GM23338 (cell line): ENCODE measurements around the gene APOL3. TPM values are rescaled to one million over a fixed set of nuclear protein-coding genes. Genes with fewer than 3 reads are reported as not detected.

Source experiments
- CREB1 ChIP-seq: fragments of 250-450 bp; sonication (Bioruptor Pico); IDR thresholded peaks from 2 replicates; pipeline ENCODE4 v1.5.0; 2020; ENCODE audit warnings: low read depth, mild to moderate bottlenecking, moderate library complexity
- ETS1 ChIP-seq: IDR thresholded peaks from 2 replicates; pipeline ENCODE4 v1.6.1; 2016; ENCODE audit warnings: antibody characterized with exemption
- EZH2 ChIP-seq: fragments of 200-600 bp; sonication (generic); IDR thresholded peaks from one replicate; pipeline ENCODE4 v1.8.0; 2017; ENCODE audit warnings: antibody characterized with exemption, mild to moderate bottlenecking, low read depth; ENCODE audit not compliant: unreplicated experiment
- NANOG ChIP-seq: IDR thresholded peaks from 2 replicates; pipeline ENCODE4 v1.6.1; 2016; ENCODE audit warnings: antibody characterized with exemption, borderline replicate concordance
- POLR2AphosphoS5 ChIP-seq: IDR thresholded peaks from 2 replicates; pipeline ENCODE4 v1.6.1; 2016; ENCODE audit warnings: antibody characterized with exemption, low read depth
- STAT1 ChIP-seq: IDR thresholded peaks from one replicate; pipeline ENCODE4 v1.6.1; 2016; ENCODE audit warnings: antibody characterized with exemption; ENCODE audit not compliant: unreplicated experiment
- ZNF114 ChIP-seq: fragments of 250-450 bp; sonication (Bioruptor Pico); IDR thresholded peaks from 2 replicates; pipeline ENCODE4 v1.5.0; 2020; ENCODE audit warnings: mild to moderate bottlenecking, moderate library complexity
- ZNF331 ChIP-seq: fragments of 250-450 bp; sonication (Bioruptor Pico); IDR thresholded peaks from 2 replicates; pipeline ENCODE4 v1.5.0; 2020; ENCODE audit warnings: low read depth, mild to moderate bottlenecking, moderate library complexity
- polyA plus RNA-seq: library from polyadenylated mRNA; unstranded; fragments of >200 nt; fragmentation: Nextera tagmentation; extraction: Ambion mirVana; gene quantifications from 2 replicates; pipeline ENCODE4 v1.2.1, GENCODE V29; 2016
- total RNA-seq: library from RNA; depleted of rRNA; stranded (reverse); fragments of >200 nt; shearing (Covaris generic); gene quantifications from 2 replicates; pipeline ENCODE4 v1.2.3, GENCODE V29; 2014
- TF ChIP-seq, protein P1 (sequence below): fragments of 250-450 bp; sonication (Bioruptor Pico); IDR thresholded peaks from 2 replicates; pipeline ENCODE4 v1.5.0; 2020; ENCODE audit warnings: mild to moderate bottlenecking, moderate library complexity
- TF ChIP-seq, protein P2 (sequence below), 2 experiments: fragments of 200-600 bp in 1 of 2; sonication (generic) in 1 of 2; conservative IDR thresholded peaks; 2 replicates each; pipeline versions ENCODE4 v1.5.1 to v1.6.1; 2016 to 2017; ENCODE audit warnings: antibody characterized with exemption in 2 of 2, low read depth in 2 of 2, mild to moderate bottlenecking in 2 of 2, moderate library complexity in 1 of 2

APOL3 gene
- total and polyA plus RNA-seq, 2 experiments from 2014 or later: not detected

DNA sequence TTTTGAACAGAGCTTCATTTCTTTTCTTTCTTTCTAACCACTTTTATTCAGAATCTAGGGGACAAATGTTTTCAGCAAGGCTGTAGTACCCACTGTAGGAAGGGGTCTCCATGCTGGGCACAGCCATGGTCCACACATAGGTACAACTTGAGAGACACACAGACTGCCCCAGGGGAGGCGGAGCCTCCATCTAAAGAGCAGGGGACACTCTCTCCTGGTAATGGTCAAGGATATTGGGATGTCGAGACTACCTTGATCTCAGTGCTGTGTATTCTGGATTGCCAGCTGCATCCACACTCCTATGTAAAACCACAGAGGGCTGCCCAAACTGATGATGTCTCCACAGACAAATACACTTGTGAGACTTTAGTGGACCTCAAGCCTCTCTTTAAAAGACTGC lies 2.9 kb upstream of the APOL3 start (continued):
- TF ChIP-seq, protein P1, sequence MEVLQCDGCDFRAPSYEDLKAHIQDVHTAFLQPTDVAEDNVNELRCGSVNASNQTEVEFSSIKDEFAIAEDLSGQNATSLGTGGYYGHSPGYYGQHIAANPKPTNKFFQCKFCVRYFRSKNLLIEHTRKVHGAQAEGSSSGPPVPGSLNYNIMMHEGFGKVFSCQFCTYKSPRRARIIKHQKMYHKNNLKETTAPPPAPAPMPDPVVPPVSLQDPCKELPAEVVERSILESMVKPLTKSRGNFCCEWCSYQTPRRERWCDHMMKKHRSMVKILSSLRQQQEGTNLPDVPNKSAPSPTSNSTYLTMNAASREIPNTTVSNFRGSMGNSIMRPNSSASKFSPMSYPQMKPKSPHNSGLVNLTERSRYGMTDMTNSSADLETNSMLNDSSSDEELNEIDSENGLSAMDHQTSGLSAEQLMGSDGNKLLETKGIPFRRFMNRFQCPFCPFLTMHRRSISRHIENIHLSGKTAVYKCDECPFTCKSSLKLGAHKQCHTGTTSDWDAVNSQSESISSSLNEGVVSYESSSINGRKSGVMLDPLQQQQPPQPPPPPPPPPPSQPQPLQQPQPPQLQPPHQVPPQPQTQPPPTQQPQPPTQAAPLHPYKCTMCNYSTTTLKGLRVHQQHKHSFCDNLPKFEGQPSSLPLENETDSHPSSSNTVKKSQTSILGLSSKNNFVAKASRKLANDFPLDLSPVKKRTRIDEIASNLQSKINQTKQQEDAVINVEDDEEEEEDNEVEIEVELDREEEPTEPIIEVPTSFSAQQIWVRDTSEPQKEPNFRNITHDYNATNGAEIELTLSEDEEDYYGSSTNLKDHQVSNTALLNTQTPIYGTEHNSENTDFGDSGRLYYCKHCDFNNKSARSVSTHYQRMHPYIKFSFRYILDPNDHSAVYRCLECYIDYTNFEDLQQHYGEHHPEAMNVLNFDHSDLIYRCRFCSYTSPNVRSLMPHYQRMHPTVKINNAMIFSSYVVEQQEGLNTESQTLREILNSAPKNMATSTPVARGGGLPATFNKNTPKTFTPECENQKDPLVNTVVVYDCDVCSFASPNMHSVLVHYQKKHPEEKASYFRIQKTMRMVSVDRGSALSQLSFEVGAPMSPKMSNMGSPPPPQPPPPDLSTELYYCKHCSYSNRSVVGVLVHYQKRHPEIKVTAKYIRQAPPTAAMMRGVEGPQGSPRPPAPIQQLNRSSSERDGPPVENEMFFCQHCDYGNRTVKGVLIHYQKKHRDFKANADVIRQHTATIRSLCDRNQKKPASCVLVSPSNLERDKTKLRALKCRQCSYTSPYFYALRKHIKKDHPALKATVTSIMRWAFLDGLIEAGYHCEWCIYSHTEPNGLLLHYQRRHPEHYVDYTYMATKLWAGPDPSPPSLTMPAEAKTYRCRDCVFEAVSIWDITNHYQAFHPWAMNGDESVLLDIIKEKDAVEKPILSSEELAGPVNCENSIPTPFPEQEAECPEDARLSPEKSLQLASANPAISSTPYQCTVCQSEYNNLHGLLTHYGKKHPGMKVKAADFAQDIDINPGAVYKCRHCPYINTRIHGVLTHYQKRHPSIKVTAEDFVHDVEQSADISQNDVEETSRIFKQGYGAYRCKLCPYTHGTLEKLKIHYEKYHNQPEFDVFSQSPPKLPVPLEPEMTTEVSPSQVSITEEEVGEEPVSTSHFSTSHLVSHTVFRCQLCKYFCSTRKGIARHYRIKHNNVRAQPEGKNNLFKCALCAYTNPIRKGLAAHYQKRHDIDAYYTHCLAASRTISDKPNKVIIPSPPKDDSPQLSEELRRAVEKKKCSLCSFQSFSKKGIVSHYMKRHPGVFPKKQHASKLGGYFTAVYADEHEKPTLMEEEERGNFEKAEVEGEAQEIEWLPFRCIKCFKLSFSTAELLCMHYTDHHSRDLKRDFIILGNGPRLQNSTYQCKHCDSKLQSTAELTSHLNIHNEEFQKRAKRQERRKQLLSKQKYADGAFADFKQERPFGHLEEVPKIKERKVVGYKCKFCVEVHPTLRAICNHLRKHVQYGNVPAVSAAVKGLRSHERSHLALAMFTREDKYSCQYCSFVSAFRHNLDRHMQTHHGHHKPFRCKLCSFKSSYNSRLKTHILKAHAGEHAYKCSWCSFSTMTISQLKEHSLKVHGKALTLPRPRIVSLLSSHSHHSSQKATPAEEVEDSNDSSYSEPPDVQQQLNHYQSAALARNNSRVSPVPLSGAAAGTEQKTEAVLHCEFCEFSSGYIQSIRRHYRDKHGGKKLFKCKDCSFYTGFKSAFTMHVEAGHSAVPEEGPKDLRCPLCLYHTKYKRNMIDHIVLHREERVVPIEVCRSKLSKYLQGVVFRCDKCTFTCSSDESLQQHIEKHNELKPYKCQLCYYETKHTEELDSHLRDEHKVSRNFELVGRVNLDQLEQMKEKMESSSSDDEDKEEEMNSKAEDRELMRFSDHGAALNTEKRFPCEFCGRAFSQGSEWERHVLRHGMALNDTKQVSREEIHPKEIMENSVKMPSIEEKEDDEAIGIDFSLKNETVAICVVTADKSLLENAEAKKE (CRISPR knock-in tag): no peak
- TF ChIP-seq, protein P2, sequence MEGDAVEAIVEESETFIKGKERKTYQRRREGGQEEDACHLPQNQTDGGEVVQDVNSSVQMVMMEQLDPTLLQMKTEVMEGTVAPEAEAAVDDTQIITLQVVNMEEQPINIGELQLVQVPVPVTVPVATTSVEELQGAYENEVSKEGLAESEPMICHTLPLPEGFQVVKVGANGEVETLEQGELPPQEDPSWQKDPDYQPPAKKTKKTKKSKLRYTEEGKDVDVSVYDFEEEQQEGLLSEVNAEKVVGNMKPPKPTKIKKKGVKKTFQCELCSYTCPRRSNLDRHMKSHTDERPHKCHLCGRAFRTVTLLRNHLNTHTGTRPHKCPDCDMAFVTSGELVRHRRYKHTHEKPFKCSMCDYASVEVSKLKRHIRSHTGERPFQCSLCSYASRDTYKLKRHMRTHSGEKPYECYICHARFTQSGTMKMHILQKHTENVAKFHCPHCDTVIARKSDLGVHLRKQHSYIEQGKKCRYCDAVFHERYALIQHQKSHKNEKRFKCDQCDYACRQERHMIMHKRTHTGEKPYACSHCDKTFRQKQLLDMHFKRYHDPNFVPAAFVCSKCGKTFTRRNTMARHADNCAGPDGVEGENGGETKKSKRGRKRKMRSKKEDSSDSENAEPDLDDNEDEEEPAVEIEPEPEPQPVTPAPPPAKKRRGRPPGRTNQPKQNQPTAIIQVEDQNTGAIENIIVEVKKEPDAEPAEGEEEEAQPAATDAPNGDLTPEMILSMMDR (conservative IDR thresholded peaks at IDR 0.05; ENCODE audit: low read depth in 2 of 2): no peak
- TF ChIP-seq ETS1 (no peak), CREB1 (CRISPR knock-in tag) (no peak), POLR2AphosphoS5 (no peak), ZNF114 (no peak), ZNF331 (CRISPR knock-in tag) (no peak), EZH2 (no peak), NANOG (no peak), STAT1 (no peak)
